HepG2 (cell line): ENCODE measurements around the gene ACTR3. TPM values are rescaled to one million over a fixed set of nuclear protein-coding genes. Genes with fewer than 3 reads are reported as not detected.

Experiments used
- BRCA1 ChIP-seq: sonication (generic); formaldehyde crosslinking; IDR thresholded peaks from 2 replicates; pipeline ENCODE4 v1.4.0; 2020; ENCODE audit warnings: missing genetic modification reagents
- FOXK1 ChIP-seq: sonication (generic); formaldehyde crosslinking; IDR thresholded peaks from 2 replicates; pipeline ENCODE4 v1.4.0; 2020; ENCODE audit warnings: low read depth, missing genetic modification reagents, borderline replicate concordance
- HDAC2 ChIP-seq: sonication (generic); formaldehyde crosslinking; IDR thresholded peaks from 2 replicates; pipeline ENCODE4 v1.4.0; 2020; ENCODE audit warnings: missing genetic modification reagents
- RAD51 ChIP-seq: fragments of 450-650 bp; IDR thresholded peaks from 2 replicates; pipeline ENCODE4 v1.6.1; 2016; ENCODE audit warnings: borderline replicate concordance
- TP53 ChIP-seq: sonication (generic); formaldehyde crosslinking; conservative IDR thresholded peaks from 2 replicates; pipeline ENCODE4 v1.4.0; 2020; ENCODE audit warnings: missing genetic modification reagents
- ZBTB38 ChIP-seq: sonication (generic); formaldehyde crosslinking; IDR thresholded peaks from 2 replicates; pipeline ENCODE4 v1.5.1; 2020; ENCODE audit warnings: mild to moderate bottlenecking, missing genetic modification reagents
- ZNF224 ChIP-seq: sonication (generic); formaldehyde crosslinking; IDR thresholded peaks from 2 replicates; pipeline ENCODE4 v1.5.0; 2020; ENCODE audit warnings: mild to moderate bottlenecking, missing genetic modification reagents
- ZNF720 ChIP-seq: sonication (generic); formaldehyde crosslinking; IDR thresholded peaks from 2 replicates; pipeline ENCODE4 v1.4.0; 2020; ENCODE audit warnings: missing genetic modification reagents
- ZNF737 ChIP-seq: sonication (generic); formaldehyde crosslinking; IDR thresholded peaks from 2 replicates; pipeline ENCODE4 v1.5.0; 2020; ENCODE audit warnings: missing genetic modification reagents, mild to moderate bottlenecking, borderline replicate concordance
- polyA plus RNA-seq, 8 experiments: library from polyadenylated mRNA; depleted of rRNA in 3 of 8; stranded (reverse) in 7 of 8; unstranded in 1 of 8; fragments of >200 nt; fragmentation: Illumina TruSeq in 4 of 8; extraction: Trizol in 4 of 8; gene quantifications; 2 replicates each; pipeline versions ENCODE4 v1.2.1 to v1.2.3, GENCODE V29; 2011 to 2016; ENCODE audit warnings: low read depth in 4 of 8, missing spikeins in 1 of 8, mixed read lengths in 1 of 8; ENCODE audit not compliant: insufficient read depth in 1 of 8
- total RNA-seq, 5 experiments: library from RNA; depleted of rRNA; stranded (reverse); fragments of >200 nt; fragmentation: Illumina TruSeq; extraction: Trizol; gene quantifications; 2 replicates each; pipeline ENCODE4 v1.2.3, GENCODE V29; 2016; ENCODE audit warnings: low read depth in 1 of 5
- TF ChIP-seq, protein P1 (sequence below): sonication (generic); formaldehyde crosslinking; IDR thresholded peaks from 2 replicates; pipeline ENCODE4 v1.4.0; 2020; ENCODE audit warnings: mild to moderate bottlenecking, missing genetic modification reagents
- TF ChIP-seq, protein P2 (sequence below): IDR thresholded peaks from 2 replicates; pipeline ENCODE4 v1.6.1; 2016
- TF ChIP-seq, protein P3 (sequence below): sonication (generic); formaldehyde crosslinking; IDR thresholded peaks from 2 replicates; pipeline ENCODE4 v1.5.0; 2020; ENCODE audit warnings: mild to moderate bottlenecking, missing genetic modification reagents, moderate library complexity
- TF ChIP-seq, protein P4 (sequence below): sonication (generic); formaldehyde crosslinking; conservative IDR thresholded peaks from 2 replicates; pipeline ENCODE4 v1.8.1; 2023; ENCODE audit warnings: missing genetic modification reagents

Gene ACTR3
- total and polyA plus RNA-seq, 2 of the 13 experiments (the other 11 are each of a cell fraction or from before 2014, with no cell fraction given): 123 to 225 TPM

DNA sequence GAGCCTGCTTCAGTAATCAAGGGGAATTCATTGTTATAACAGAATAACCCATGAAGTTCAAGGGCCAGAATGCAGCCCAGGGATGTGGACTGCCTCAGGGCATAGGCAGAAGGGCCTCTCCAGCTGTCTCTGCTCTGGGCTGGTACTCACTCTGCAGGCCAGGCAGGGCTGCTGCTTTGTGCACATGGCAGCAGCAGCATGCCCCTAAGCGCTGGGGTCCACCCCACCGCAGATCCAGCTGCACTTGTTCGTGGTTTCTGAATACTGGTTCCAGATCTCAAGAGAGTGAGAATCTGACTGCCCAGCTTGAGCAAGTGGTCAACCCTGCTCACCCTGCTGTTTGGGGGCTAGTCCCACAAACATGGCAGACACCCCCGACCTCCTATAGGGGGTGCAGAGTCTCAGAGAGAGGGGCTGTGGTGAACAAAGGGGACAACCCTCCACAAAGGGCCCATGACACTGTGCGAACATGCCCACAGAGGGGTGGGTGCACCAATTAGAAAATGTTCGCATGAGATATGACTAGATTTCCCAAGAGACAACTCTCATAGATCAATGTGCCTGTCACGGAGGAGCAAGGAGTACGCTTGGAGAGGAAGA, 87.3 kb downstream of the ACTR3 start (continued):
- TF ChIP-seq, protein P1, sequence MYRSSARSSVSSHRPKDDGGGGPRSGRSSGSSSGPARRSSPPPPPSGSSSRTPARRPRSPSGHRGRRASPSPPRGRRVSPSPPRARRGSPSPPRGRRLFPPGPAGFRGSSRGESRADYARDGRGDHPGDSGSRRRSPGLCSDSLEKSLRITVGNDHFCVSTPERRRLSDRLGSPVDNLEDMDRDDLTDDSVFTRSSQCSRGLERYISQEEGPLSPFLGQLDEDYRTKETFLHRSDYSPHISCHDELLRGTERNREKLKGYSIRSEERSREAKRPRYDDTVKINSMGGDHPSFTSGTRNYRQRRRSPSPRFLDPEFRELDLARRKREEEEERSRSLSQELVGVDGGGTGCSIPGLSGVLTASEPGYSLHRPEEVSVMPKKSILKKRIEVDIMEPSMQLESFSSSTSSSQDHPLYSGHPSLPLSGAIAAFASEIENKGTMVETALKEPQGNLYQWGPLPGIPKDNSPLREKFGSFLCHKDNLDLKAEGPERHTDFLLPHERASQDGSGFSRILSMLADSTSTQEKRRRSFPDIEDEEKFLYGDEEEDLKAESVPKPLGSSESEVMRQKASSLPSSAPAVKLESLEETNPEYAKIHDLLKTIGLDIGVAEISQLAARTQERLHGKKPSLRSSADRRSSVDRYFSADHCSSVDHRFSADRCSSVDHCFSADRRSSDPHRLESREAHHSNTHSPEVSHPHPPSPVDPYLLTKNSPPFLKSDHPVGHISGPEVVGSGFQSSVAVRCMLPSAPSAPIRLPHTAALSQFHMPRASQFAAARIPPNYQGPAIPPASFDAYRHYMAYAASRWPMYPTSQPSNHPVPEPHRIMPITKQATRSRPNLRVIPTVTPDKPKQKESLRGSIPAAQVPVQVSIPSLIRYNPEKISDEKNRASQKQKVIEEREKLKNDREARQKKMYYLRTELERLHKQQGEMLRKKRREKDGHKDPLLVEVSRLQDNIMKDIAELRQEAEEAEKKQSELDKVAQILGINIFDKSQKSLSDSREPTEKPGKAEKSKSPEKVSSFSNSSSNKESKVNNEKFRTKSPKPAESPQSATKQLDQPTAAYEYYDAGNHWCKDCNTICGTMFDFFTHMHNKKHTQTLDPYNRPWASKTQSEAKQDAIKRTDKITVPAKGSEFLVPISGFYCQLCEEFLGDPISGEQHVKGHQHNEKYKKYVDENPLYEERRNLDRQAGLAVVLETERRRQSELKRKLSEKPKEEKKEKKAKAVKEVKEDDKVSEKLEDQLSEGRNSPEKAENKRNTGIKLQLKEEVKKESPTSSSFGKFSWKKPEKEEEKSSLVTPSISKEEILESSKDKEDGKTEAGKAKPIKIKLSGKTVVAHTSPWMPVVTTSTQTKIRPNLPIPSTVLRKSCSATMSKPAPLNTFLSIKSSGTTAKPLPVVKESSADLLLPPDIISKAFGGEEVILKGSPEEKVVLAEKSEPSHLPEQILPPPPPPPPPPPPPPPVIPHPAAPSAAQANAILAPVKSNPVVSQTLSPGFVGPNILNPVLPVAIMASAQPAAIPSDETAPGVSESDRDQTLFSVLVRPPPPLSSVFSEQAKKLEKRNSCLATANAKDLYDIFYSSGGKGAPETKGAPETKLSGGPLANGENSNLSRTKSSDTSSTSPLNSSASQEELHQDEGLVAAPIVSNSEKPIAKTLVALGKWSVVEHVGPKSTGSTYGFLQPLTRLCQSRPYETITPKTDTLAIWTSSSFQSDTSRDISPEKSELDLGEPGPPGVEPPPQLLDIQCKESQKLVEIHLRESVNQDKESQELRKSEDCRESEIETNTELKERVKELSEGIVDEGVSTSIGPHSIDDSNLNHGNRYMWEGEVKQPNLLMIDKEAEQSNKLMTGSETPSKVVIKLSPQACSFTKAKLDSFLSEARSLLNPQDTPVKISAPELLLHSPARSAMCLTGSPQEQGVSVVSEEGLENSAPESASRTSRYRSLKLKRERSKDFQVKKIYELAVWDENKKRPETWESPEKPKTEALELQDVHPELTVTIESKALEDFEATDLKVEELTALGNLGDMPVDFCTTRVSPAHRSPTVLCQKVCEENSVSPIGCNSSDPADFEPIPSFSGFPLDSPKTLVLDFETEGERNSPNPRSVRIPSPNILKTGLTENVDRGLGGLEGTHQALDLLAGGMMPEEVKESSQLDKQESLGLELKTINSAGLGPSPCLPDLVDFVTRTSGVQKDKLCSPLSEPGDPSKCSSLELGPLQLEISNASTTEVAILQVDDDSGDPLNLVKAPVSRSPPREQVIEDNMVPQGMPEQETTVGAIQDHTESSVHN (CRISPR knock-in tag): no peak
- TF ChIP-seq TP53: no peak
- TF ChIP-seq HDAC2 (CRISPR knock-in tag): no peak
- TF ChIP-seq ZNF224: 0 out of 2 replicates have a peak, but pooled peaks have one; percentile 18
- TF ChIP-seq ZNF720 (CRISPR knock-in tag): no peak
- TF ChIP-seq, protein P2, sequence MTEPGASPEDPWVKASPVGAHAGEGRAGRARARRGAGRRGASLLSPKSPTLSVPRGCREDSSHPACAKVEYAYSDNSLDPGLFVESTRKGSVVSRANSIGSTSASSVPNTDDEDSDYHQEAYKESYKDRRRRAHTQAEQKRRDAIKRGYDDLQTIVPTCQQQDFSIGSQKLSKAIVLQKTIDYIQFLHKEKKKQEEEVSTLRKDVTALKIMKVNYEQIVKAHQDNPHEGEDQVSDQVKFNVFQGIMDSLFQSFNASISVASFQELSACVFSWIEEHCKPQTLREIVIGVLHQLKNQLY (CRISPR knock-in tag): no peak
- TF ChIP-seq, protein P3, sequence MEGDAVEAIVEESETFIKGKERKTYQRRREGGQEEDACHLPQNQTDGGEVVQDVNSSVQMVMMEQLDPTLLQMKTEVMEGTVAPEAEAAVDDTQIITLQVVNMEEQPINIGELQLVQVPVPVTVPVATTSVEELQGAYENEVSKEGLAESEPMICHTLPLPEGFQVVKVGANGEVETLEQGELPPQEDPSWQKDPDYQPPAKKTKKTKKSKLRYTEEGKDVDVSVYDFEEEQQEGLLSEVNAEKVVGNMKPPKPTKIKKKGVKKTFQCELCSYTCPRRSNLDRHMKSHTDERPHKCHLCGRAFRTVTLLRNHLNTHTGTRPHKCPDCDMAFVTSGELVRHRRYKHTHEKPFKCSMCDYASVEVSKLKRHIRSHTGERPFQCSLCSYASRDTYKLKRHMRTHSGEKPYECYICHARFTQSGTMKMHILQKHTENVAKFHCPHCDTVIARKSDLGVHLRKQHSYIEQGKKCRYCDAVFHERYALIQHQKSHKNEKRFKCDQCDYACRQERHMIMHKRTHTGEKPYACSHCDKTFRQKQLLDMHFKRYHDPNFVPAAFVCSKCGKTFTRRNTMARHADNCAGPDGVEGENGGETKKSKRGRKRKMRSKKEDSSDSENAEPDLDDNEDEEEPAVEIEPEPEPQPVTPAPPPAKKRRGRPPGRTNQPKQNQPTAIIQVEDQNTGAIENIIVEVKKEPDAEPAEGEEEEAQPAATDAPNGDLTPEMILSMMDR (CRISPR knock-in tag): no peak
- no peak for TF ChIP-seq FOXK1
- TF ChIP-seq RAD51: no peak
- TF ChIP-seq ZBTB38 (CRISPR knock-in tag): peak; percentile 58
- TF ChIP-seq ZNF737 (CRISPR knock-in tag): peak; percentile 74; the same call in 1 of the 2 replicates
- TF ChIP-seq, protein P4, sequence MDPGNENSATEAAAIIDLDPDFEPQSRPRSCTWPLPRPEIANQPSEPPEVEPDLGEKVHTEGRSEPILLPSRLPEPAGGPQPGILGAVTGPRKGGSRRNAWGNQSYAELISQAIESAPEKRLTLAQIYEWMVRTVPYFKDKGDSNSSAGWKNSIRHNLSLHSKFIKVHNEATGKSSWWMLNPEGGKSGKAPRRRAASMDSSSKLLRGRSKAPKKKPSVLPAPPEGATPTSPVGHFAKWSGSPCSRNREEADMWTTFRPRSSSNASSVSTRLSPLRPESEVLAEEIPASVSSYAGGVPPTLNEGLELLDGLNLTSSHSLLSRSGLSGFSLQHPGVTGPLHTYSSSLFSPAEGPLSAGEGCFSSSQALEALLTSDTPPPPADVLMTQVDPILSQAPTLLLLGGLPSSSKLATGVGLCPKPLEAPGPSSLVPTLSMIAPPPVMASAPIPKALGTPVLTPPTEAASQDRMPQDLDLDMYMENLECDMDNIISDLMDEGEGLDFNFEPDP (CRISPR knock-in tag): 0 out of 2 replicates have a peak, but pooled peaks have one; percentile 30
- TF ChIP-seq BRCA1 (CRISPR knock-in tag): no peak
